Upper lobe of right lung (tissue), 1 donor: ENCODE measurements around the gene USP53. TPM values are rescaled to one million over a fixed set of nuclear protein-coding genes. Genes with fewer than 3 reads are reported as not detected.

Source experiments
- ATAC-seq: fragments of 200-7000 bp; cut with Tn5 transposase; one replicate; pipeline ENCODE4 v1.9.1; 2020; ENCODE audit warnings: mild to moderate bottlenecking, moderate library complexity
- DNase-seq: peaks from one replicate; pipeline ENCODE4 v3.0.0-alpha.2; 2020
- H3K27ac ChIP-seq: fragments of 200-600 bp; one replicate; pipeline ENCODE4 v1.8.0; 2022
- H3K27me3 ChIP-seq: fragments of 200-600 bp; one replicate; pipeline ENCODE4 v1.8.0; 2022; ENCODE audit warnings: mild to moderate bottlenecking
- H3K36me3 ChIP-seq: fragments of 200-600 bp; one replicate; pipeline ENCODE4 v1.8.0; 2022
- H3K4me1 ChIP-seq: fragments of 200-600 bp; one replicate; pipeline ENCODE4 v1.8.0; 2022
- H3K4me3 ChIP-seq: fragments of 200-600 bp; one replicate; pipeline ENCODE4 v1.8.0; 2022; ENCODE audit warnings: mild to moderate bottlenecking
- H3K9me3 ChIP-seq: fragments of 200-600 bp; one replicate; pipeline ENCODE4 v1.8.0; 2022
- CTCF ChIP-seq: fragments of 200-600 bp; IDR thresholded peaks from one replicate; pipeline ENCODE4 v1.8.0; 2022; ENCODE audit warnings: antibody characterized with exemption
- intact Hi-C: fragments of 100-400 bp; cut with DNase I; formaldehyde crosslinking; loops from one replicate; pipeline ENCODE4 v1.11.0; 2022
- total RNA-seq: library from RNA; stranded (reverse); fragmentation: NEBNext Ultra II Directional; extraction: Animal tissue kit (Norgen Biotek cat#: 25700); gene quantifications from one replicate; pipeline ENCODE4 v1.2.1, GENCODE V29; 2021
- donor health status: DM: no; HTN: yes; CAD: no; lungs with severe emphysema.

USP53 gene
- total RNA-seq, 1 donor from 2014 or later = 80.5 TPM

- Histone ChIP-seq H3K36me3 (peaks cover 13% of the 10 kb centered on the region), H3K4me3 (no peak overlapping the region), H3K9me3 (no peaks in the 10 kb centered on the region), H3K27me3 (no peaks in the 10 kb centered on the region), H3K4me1 (peaks cover 21% of the 10 kb centered on the region), H3K27ac (no peak overlapping the region)
- TF ChIP-seq CTCF = no peak
- no peak for ATAC-seq
- intact Hi-C loops = no loop called here
- no peak for DNase-seq
Measured at GRCh38 chr4:119229908-119230687, 17.6 kb downstream of the USP53 start.

- intact Hi-C loops = no loop called here
- Histone ChIP-seq H3K4me1 (peaks cover 21% of the 10 kb centered on the region), H3K27me3 (no peaks in the 10 kb centered on the region), H3K9me3 (no peaks in the 10 kb centered on the region), H3K36me3 (peaks cover 27% of the 10 kb centered on the region), H3K27ac (no peak overlapping the region), H3K4me3 (no peak overlapping the region)
- no peak for DNase-seq
- no peak for TF ChIP-seq CTCF
- ATAC-seq = no peak
Measured at GRCh38 chr4:119231491-119231890, 19.0 kb downstream of the USP53 start.

- no peak overlapping the region for H3K27ac ChIP-seq
- no peak for TF ChIP-seq CTCF
- H3K27me3 ChIP-seq = no peaks in the 10 kb centered on the region
- H3K36me3 ChIP-seq = peaks cover 32% of the 10 kb centered on the region
- no peak for ATAC-seq
- peaks cover 21% of the 10 kb centered on the region for H3K4me1 ChIP-seq
- DNase-seq = no peak
- intact Hi-C loops = no loop called here
- no peak overlapping the region for H3K4me3 ChIP-seq
- H3K9me3 ChIP-seq = no peaks in the 10 kb centered on the region
Measured at GRCh38 chr4:119232286-119232685, 19.8 kb downstream of the USP53 start.

- no peak overlapping the region for H3K27ac ChIP-seq
- intact Hi-C loops = no loop called here
Measured at GRCh38 chr4:119233191-119233590, 20.7 kb downstream of the USP53 start.

GRCh38 chr4:119233750-119234149, 21.2 kb downstream of the USP53 start:
- Histone ChIP-seq H3K27ac (no peak overlapping the region), H3K27me3 (no peaks in the 10 kb centered on the region), H3K36me3 (peaks cover 33% of the 10 kb centered on the region), H3K9me3 (no peaks in the 10 kb centered on the region), H3K4me3 (no peak overlapping the region), H3K4me1 (peaks cover 21% of the 10 kb centered on the region)
- intact Hi-C loops = no loop called here
- no peak for TF ChIP-seq CTCF
- peak; percentile 44 for ATAC-seq
- DNase-seq = no peak

More at GRCh38 chr4:119233191-119233590, 20.7 kb downstream of the USP53 start:
- no peaks in the 10 kb centered on the region for H3K27me3 ChIP-seq
- TF ChIP-seq CTCF = no peak
- peaks cover 21% of the 10 kb centered on the region for H3K4me1 ChIP-seq
- H3K36me3 ChIP-seq = peaks cover 32% of the 10 kb centered on the region
- ATAC-seq (no peak), DNase-seq (no peak)
- H3K9me3 ChIP-seq = no peaks in the 10 kb centered on the region
- H3K4me3 ChIP-seq = no peak overlapping the region
